Choroid plexus epithelial cell (primary cell): ENCODE data around the gene NCLN.
A peak's percentile ranks its signal among the peaks of the same experiment; 100 is the strongest.
"Not testable (repeated sequence)": the region's sequence is repeated elsewhere in the genome, so short reads cannot be mapped to it uniquely, and the experiment has no call there.

Source experiments
- DNase-seq: peaks from one replicate; pipeline ENCODE4 v3.0.0-alpha.2; 2010; ENCODE audit warnings: low read depth
- H3K4me3 ChIP-seq: 2 replicates; pipeline ENCODE4 v1.5.1; 2011; ENCODE audit warnings: low read depth, mild to moderate bottlenecking, control low read depth, low read length, moderate library complexity
- TF ChIP-seq, protein P1 (sequence below): conservative IDR thresholded peaks from 2 replicates; pipeline ENCODE4 v1.5.1; 2011; ENCODE audit warnings: low read depth, mild to moderate bottlenecking, control low read depth, inconsistent platforms, low read length, moderate library complexity

NCLN gene

DNA sequence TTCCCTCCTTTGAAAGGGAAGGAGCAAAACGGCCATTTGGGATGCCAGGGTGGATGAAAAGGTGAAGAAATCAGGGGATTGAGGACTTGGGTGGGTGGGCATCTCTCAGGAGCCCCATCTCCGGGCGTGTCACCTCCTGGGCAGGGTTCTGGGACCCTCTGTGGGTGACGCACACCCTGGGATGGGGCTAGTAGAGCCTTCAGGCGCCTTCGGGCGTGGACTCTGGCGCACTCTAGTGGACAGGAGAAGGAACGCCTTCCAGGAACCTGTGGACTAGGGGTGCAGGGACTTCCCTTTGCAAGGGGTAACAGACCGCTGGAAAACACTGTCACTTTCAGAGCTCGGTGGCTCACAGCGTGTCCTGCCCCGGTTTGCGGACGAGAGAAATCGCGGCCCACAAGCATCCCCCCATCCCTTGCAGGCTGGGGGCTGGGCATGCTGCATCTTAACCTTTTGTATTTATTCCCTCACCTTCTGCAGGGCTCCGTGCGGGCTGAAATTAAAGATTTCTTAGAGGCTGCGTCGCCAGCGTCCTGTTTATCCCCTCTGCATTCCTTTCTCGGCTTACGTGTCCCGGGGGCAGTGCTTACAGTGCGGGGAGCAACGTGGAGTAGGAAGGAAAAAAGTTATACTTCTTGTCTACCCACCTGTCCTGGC is 22.4 kb upstream of the NCLN start:
- peak; percentile 69 for DNase-seq

DNA sequence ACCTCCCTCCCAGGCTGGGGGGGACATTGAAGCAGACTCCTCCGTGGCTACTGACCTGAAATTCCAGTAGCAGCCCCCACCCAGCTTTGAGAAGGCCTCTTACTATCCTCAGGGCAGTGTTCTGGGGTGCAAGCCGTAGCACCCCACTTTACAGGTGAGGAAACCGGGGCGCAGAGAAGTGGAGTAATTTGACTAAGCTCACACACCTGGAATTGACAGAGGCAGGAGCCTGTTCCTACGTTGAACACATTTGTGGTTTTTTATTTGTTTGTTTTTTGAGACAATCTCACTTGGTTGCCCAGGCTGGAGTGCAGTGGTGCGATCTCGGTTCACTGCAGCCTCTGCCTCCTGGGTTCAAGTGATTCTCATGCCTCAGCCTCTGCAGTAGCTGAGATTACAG is 21.8 kb upstream of the NCLN start:
- TF ChIP-seq, protein P1, sequence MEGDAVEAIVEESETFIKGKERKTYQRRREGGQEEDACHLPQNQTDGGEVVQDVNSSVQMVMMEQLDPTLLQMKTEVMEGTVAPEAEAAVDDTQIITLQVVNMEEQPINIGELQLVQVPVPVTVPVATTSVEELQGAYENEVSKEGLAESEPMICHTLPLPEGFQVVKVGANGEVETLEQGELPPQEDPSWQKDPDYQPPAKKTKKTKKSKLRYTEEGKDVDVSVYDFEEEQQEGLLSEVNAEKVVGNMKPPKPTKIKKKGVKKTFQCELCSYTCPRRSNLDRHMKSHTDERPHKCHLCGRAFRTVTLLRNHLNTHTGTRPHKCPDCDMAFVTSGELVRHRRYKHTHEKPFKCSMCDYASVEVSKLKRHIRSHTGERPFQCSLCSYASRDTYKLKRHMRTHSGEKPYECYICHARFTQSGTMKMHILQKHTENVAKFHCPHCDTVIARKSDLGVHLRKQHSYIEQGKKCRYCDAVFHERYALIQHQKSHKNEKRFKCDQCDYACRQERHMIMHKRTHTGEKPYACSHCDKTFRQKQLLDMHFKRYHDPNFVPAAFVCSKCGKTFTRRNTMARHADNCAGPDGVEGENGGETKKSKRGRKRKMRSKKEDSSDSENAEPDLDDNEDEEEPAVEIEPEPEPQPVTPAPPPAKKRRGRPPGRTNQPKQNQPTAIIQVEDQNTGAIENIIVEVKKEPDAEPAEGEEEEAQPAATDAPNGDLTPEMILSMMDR, result no peak
- H3K4me3 ChIP-seq, result no peak overlapping the region
- no peak for DNase-seq

More for the DNA sequence above, 22.4 kb upstream of the NCLN start:
- TF ChIP-seq, protein P1, result peak; percentile 97
- H3K4me3 ChIP-seq, result no peak overlapping the region

- TF ChIP-seq, protein P1, result no peak
- no peak for DNase-seq
- no peak overlapping the region for H3K4me3 ChIP-seq
Observed at GRCh38 chr19:3167533-3168272, 18.0 kb upstream of the NCLN start.

DNA sequence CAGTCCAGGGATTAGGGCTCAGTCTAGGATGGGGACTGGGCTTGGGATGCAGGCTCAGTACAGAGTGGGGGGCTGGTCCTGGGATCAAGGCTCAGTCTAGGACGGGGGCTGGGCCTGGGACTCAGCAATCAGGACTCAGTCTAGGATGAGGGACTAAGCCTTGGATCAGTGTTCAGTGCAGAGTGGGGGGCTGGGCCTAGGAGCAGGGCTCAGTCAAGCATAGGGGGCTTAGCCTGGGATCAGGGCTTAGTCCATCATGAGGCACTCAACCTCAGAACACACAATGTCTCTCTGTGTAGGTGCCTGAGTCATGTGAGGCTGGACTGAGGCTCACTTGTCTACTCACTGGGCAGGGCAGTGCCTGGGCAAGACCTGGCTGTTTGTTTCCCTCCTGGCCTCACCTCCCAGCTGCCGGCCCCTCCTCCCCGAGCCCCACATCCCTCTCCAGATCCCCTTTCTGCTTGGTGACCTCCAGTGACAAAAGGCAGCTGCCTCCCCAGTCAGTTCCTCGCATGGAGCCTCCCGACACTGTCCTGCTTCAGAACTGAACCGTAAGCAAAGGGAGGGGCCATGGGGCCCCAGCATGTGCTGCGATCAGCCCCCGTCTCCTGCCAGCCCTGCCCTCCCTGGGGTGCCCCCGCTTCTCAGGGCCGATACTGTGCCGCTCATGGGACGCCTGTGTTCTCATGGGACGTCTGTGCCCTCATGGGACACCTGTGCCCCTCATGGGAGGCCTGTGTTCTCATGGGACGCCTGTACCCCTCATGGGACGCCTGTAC is 13.6 kb upstream of the NCLN start:
- DNase-seq, result no peak
- TF ChIP-seq, protein P1, result no peak
- H3K4me3 ChIP-seq, result no peak overlapping the region

GRCh38 chr19:3172673-3173000 is 13.1 kb upstream of the NCLN start:
- not testable (repeated sequence) for DNase-seq, H3K4me3 ChIP-seq

GRCh38 chr19:3175781-3176714 is 9.7 kb upstream of the NCLN start:
- DNase-seq, result peak; percentile 64
- H3K4me3 ChIP-seq, result no peak overlapping the region
- TF ChIP-seq, protein P1, result no peak
